ENCODE data around the gene CLDN22. TPM values are rescaled to one million over a fixed set of nuclear protein-coding genes. Genes with fewer than 3 reads are reported as not detected.

The CLDN22 gene
- total and polyA plus RNA-seq, 10 of the 15 experiments (the other 5 are each of a cell fraction or from before 2014, with no cell fraction given) = not detected

DNA sequence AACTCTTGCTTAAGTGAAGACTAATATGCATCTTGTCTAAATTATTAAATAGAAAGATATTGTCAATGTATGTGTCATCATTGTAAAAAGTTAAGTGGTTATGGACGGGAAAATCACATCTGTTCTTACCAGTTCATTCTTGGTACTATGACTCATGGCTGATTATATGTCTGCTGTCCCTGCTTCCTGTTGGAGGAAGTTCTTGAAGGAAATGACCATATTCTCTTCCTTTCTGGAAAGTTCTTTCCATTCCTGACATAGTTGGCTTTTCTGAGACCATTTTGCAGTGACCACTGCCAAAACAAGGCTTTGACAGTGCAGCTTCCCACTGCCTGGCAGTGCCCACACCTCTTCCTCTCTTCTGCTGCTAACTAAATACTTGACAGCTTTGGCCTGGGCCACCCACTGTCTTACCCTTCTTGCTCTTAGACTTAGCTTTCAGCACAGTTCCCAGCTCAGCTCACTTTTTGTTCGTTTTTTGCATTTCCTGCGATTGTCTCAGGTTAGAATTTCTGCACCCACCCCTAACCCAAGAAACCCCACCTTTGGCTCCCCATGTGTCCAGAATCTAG is 15.4 kb upstream of the CLDN22 start (continued):
- TF ChIP-seq, protein P1, sequence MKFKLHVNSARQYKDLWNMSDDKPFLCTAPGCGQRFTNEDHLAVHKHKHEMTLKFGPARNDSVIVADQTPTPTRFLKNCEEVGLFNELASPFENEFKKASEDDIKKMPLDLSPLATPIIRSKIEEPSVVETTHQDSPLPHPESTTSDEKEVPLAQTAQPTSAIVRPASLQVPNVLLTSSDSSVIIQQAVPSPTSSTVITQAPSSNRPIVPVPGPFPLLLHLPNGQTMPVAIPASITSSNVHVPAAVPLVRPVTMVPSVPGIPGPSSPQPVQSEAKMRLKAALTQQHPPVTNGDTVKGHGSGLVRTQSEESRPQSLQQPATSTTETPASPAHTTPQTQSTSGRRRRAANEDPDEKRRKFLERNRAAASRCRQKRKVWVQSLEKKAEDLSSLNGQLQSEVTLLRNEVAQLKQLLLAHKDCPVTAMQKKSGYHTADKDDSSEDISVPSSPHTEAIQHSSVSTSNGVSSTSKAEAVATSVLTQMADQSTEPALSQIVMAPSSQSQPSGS (IDR thresholded peaks at IDR 0.05; ENCODE audit: low read length) = no peak
- TF ChIP-seq SREBF2 (IDR thresholded peaks at IDR 0.05; ENCODE audit: low read length) = no peak
- TF ChIP-seq, protein P2, sequence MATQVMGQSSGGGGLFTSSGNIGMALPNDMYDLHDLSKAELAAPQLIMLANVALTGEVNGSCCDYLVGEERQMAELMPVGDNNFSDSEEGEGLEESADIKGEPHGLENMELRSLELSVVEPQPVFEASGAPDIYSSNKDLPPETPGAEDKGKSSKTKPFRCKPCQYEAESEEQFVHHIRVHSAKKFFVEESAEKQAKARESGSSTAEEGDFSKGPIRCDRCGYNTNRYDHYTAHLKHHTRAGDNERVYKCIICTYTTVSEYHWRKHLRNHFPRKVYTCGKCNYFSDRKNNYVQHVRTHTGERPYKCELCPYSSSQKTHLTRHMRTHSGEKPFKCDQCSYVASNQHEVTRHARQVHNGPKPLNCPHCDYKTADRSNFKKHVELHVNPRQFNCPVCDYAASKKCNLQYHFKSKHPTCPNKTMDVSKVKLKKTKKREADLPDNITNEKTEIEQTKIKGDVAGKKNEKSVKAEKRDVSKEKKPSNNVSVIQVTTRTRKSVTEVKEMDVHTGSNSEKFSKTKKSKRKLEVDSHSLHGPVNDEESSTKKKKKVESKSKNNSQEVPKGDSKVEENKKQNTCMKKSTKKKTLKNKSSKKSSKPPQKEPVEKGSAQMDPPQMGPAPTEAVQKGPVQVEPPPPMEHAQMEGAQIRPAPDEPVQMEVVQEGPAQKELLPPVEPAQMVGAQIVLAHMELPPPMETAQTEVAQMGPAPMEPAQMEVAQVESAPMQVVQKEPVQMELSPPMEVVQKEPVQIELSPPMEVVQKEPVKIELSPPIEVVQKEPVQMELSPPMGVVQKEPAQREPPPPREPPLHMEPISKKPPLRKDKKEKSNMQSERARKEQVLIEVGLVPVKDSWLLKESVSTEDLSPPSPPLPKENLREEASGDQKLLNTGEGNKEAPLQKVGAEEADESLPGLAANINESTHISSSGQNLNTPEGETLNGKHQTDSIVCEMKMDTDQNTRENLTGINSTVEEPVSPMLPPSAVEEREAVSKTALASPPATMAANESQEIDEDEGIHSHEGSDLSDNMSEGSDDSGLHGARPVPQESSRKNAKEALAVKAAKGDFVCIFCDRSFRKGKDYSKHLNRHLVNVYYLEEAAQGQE (IDR thresholded peaks at IDR 0.05; ENCODE audit: low read depth, low read length) = no peak

DNA sequence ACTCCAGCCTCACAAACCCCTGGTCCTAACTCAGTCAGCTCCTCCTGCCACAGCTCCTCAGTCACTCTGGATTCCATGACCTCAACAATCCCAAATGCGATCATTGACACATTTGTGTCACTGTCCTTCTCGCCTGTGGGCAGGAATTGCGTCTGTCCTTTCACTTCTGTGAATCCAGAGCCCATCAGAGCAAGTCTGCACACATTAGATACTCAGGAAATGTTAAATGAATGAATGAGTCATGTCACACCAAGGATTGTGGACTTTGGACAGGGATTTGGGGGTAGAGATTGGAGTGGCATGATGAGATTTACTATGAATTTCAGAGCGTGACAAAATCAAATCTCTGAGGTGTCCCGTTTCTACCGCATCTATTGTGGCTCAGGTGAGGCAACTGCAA is 13.9 kb upstream of the CLDN22 start:
- Histone ChIP-seq H3K9me3 (replicated peaks; ENCODE audit: control insufficient read depth, insufficient read depth, low read length) (no peaks in the 10 kb centered on the region), H4K20me1 (ENCODE audit: control insufficient read depth, insufficient read depth) (no peaks in the 10 kb centered on the region), H3K79me2 (ENCODE audit: control insufficient read depth, insufficient read depth, low read length) (no peaks in the 10 kb centered on the region), H3K36me3 (ENCODE audit: control insufficient read depth in 2 of 2, insufficient read depth in 2 of 2, low read length in 1 of 2) (no peaks in the 10 kb centered on the region), H3K27ac (ENCODE audit: control insufficient read depth, insufficient read depth) (no peak overlapping the region), H3K4me3 (no peak overlapping the region), H3K27me3 (replicated peaks in 1 of 2; ENCODE audit: control insufficient read depth in 2 of 2, insufficient read depth in 2 of 2, low read length in 1 of 2) (no peaks in the 10 kb centered on the region), H2AFZ (ENCODE audit: control insufficient read depth, low read depth, low read length) (no peak overlapping the region), H3K4me2 (ENCODE audit: control insufficient read depth, insufficient read depth) (no peak overlapping the region), H3K9ac (ENCODE audit: control insufficient read depth, insufficient read depth, low read length) (no peak overlapping the region), H3K4me1 (ENCODE audit: control insufficient read depth, insufficient read depth, low read length) (no peaks in the 10 kb centered on the region)
- ChIA-PET SMC1A (ENCODE audit: uncharacterized antibody, unreplicated experiment) (no interaction called here), RAD21 (ENCODE audit: unreplicated experiment) (no interaction called here), POLR2A (no interaction called here), CTCF (no interaction called here)
- WGBS (ENCODE audit: insufficient coverage, insufficient replicate concordance, low lambda C conversion rate, missing lambda C conversion rate) = 40% methylated on average over 6 of the region's 6 CpGs
- intact Hi-C loops (cut with micrococcal nuclease; ENCODE audit: unreplicated experiment) (no loop called here), in situ Hi-C loops (cut with MboI) (no loop called here)
- no peak for ATAC-seq
- BruUV-seq (replicated peaks) = no TSS peak
- no peak for FAIRE-seq
- DNase-seq (ENCODE audit: low read depth, low spot score) = no peak
- no peak for TF ChIP-seq BRCA1 (IDR thresholded peaks at IDR 0.05; ENCODE audit: low read depth, low read length)
- TF ChIP-seq NFYA (IDR thresholded peaks at IDR 0.05; ENCODE audit: borderline replicate concordance, low read depth, low read length) = no peak

Measured in GM12878 (cell line).